ENCODE results near the gene TRAF1.

Gene TRAF1

GRCh38 chr9:120922404-120923195 lies 4.0 kb downstream of the TRAF1 start:
- DNase-seq (ENCODE audit: low read depth), result no peak

DNA sequence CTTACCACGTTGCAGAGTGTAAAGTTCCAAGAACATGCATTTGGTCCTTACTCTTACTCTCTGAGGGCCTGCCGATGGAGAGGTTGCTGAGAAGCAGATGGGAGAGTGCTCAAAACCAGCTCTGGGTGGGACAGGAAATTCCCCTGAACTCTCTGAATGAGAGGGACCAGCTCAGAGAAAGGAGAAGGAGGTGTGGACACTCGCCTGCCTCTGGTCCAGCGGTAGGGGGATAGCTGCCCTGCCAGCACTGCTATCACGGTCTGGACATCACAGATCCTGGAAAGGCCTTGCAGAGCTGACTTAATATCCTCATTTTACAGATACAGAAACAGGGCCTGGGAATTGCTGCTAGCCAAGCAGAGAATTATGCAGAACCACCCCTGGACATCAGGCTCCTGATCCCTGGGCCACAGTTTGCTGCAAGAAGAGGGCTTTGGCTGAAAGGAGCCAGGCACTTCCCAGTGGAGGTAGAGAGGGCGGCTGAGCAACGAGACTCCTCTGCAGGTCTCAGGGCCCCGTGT lies 4.9 kb downstream of the TRAF1 start:
- DNase-seq (ENCODE audit: low read depth), result no peak

DNA sequence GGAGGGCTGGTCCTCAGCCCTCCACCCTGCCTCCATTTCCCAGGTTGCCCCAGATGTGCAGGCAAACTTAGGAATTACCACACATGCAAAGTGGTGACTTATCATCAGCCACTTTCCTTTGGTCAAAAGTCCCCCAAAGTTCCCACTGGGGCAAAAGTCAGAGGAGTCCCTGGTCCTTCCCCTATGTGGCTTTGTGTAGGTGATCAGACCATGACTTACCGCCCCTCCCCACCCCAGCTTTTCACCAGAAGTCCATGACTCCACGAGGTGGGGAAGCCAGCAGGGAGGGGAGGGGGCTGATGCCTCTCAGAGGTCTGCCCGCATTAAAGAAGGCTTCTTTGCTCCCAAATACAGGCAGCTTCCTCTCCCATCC lies 5.8 kb downstream of the TRAF1 start:
- DNase-seq (ENCODE audit: low read depth), result no peak

- DNase-seq (ENCODE audit: low read depth), result no peak
These were observed 6.5 kb downstream of the TRAF1 start for GRCh38 chr9:120919843-120920805.

DNA sequence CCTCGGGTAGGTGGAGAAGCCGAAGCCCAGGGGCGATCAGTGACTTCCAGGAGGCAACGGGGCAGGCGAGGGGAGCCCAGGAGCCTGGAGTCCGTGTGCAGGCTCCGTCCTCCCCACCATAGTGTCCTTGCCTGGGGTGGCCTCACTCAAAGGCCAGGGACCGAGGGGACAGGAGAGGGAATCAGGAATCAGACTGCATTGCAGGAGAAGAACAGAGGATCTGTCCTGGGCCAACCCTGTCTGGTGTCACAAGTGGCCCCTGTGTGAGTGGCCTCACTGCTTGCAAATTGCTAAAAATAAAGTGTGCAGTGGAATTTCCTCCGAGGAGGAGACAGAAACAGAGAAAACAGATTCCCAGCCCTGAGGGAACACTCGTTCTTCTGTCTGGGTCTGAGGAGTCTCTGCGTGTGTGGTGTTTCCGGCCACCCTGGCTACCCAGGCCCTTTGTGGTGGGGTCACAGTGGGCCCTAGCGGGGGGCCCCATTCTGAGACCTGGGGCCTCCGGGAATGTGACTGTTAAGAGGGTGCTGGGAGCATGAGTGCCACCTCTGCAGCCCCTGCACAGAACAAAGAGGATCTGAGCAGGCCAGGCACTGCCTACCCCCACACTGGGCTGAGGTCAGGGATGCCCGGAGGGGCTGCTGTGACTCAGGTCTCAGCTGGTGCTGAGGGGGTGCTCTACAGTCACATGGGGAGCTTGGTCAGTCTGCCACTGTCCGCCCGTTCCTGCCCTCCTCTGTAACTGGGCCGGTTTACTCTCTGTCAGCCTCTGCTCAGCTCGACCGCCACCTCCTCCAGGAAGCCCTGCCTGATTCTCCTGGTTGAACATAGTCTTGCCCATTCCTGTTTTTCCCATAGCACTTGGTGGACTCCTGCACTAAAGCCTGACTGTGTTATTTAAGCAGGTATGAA lies 7.4 kb downstream of the TRAF1 start:
- DNase-seq (ENCODE audit: low read depth), result no peak

- DNase-seq (ENCODE audit: low read depth), result no peak
These were observed 8.4 kb downstream of the TRAF1 start for GRCh38 chr9:120917929-120918762.

GRCh38 chr9:120916991-120917880 lies 9.4 kb downstream of the TRAF1 start:
- DNase-seq (ENCODE audit: low read depth), result no peak

GRCh38 chr9:120916588-120916987 lies 10.0 kb downstream of the TRAF1 start:
- no peak for DNase-seq (ENCODE audit: low read depth)

- DNase-seq (ENCODE audit: low read depth), result no peak
These were observed 10.6 kb downstream of the TRAF1 start for GRCh38 chr9:120915854-120916470.

DNA sequence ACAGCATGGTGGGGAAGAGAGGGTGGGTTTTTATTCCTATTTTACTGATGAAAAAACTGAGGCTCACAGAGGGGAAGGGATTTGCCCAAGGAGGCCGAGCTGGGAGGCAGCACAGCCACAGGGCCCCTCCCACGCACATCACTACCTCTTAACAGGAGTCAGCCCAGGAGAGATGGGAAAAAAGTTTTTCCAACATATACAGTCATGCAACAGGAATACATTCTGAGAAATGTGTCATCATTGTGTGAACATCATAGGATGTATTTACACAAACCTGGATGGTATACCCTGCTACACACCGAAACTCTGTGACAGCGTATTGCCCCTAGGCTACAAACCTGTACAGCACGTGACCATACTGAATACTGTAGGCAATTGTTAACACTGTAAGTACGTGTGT lies 11.6 kb downstream of the TRAF1 start:
- DNase-seq (ENCODE audit: low read depth), result no peak

DNA sequence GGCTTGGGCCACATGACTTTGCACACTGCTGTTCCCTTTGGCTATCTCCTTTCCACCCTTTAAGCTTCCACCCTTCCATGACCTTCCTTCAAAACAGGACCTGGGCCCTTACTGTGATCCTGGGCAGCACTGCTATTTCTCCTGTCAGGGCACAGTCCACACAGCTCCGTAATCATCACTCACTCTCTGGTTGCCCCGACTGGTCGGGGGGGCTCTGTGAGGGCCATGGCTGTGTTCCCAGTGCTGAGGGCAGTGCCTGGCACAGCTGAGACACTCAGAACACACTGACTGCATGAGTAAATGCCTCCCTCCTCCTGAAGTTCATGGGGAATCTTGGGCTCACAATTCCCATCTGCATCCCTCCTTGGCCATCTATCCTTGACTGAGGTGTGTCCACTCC lies 12.2 kb downstream of the TRAF1 start:
- no peak for DNase-seq (ENCODE audit: low read depth)

DNA sequence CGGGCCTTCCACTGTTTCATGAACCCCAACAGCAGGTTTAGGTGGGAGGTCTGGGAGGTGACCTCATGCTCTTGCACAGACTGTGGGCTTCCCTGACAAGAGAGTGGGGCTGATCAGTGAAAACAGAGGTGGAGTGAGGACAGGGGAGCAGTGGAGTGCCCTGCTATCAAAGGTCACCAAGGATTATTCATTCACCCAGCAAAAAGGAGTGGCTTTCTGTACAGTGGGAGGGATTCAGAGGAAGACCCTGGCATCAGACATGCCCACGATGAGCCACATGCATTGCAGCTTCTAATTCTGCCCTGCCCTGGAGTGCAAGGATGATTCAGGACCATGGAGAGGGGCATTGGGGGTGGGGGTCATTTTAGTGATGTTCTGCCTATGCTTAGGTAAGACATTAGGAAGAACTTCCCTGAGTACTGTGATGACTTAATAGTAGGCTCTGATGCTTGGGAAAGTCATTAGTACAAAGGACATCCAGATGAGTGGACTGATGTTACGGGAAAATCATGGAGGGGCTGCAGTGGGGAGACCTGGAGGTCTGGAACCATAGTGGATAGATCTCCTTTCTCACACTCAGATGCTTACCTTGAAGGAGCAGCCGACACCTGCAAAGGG lies 12.8 kb downstream of the TRAF1 start:
- no peak for DNase-seq (ENCODE audit: low read depth)

DNA sequence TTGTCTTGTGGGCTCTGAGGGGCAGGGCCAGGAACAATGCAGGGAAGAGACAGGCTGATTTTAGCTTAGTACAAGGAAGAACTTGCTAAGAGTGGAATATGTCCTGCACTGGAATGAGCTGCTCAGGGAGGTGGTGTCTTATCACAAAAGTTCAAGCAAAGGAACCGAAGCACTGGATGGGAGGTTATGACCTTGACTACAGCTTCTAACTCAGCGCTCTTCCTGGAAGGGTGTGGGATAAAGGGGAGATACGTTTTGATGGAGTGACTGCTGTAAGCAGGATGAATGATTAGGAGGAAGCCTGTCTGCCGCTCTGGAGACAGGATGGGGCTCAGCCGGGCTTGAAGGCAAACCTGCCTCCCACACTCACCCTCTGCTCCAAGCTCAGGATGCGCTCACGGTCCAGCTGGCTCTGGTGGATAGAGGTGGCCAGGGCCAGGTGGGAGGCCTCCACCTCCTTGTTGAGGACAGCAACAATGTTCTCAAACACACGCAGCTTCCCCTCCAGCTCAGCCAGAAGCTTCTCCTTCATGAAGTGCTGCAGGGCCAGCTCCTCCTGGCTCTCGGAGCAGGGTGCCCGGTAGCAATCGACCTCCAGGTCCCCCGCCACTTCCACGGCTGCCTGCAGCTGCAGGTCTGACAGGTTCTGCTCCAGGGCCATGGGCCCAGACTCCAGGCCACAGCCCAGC lies 13.5 kb downstream of the TRAF1 start:
- no peak for DNase-seq (ENCODE audit: low read depth)

- DNase-seq (ENCODE audit: low read depth), result no peak
These were observed 15.2 kb downstream of the TRAF1 start for GRCh38 chr9:120911295-120911837.

DNA sequence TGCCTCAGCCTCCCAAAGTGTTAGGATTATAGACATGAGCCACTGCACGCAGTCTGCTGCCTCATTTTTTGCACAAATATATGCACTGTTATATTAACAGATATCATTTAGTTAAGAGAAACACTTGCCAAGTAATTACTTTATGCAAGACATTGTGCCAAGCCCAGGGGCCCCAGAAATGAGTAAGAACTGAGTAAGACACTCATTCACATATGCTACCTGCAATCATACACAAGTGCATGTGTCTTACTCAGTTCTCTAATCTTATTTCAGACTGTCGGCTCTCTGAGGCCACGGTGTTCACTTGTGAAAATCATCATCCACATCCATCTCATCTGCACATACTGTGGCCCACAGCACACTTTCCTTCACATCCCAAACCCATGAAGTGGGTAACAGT lies 16.0 kb downstream of the TRAF1 start:
- no peak for DNase-seq (ENCODE audit: low read depth)

DNA sequence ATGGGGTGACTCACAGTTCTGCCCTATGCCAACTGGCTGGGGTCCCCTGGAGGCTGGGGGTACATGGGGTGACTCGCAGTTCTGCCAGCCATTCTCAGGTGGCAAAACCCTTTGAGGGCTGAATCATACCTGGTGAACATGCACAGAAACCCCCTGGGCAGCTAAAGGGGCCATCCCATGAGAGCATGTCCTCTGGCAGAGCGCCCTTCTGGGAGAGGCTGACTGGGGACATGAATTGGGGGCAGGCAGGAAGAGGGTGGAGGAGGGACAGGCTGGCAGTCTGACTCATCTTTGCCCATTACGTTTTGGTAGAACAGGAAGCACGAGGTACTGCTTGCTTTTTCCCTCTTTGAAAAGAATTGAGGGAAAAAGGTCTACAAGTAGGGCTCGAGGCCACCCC lies 16.7 kb downstream of the TRAF1 start:
- DNase-seq (ENCODE audit: low read depth), result no peak

DNA sequence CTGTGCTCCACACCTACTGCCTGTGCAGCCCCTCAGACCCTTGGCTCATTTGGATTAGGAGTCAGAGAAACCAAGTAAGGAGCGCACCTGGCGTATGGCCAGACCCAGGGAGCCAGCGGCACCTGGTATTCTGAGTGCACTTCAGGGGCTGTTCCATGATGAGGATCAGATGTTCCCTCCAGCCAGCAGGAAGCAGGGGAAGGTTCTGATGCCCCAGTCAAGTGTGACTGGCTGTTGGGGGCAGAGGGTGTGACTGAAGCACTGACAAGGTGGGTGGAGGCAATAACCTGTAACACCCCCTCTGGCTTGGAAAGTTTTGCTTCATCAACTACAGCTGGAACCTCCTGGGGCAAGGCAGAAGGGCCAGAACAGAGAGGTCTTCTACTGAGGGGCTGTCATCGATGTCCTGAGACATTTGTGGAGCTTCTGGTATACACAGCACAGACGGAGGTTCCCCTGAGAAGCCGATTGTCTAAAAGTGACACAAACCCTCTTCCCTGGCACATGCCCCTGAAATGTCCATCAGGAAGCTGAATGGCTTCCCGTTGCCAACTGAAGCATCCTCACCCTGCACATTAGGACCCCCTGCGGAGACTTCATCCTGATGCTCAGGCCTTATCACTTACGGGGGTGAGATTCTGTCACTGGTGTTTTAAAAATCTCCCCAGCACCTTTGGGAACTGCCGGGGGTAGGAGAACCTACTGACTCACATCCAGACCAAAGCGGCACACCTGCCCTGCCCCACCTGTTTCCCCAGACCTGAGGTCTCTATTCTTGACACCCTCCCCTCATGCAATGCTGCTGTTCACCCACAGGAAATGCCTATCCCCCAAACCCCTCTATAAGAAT lies 21.1 kb downstream of the TRAF1 start:
- DNase-seq (ENCODE audit: low read depth), result no peak
